Measurements from ENCODE around the gene KRT3.
"Not testable (repeated sequence)": the region's sequence is repeated elsewhere in the genome, so short reads cannot be mapped to it uniquely, and the experiment has no call there.

The KRT3 gene

DNA sequence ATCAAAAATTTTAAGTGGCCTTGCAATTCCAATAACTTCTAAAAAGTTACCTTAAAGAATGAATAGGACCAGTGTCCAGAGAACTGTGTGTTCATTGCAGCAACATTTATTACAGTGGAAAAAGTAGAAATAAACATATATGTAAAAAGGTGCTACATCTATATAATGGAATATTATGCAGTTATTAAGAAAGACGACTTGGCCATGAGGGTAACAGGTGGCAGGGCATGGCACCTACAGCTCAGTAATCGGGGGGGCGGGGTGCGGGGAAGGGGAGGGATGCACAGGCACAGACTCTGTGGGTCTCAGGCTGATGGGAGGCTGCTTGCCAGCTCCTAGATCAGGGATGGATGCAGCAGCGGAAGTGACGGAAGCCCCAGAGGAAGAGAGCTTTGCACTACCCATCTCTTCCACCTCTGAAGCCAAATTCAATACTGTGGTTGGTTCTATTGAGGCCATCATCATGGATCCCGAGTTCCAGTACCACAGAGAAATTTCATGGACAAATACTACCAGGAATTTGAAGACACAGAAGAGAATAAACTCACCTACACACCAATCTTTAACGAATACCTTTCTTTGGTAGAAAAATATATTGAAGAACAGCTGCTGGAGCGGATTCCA is 32.8 kb downstream of the KRT3 start:
- TF ChIP-seq, protein P1, sequence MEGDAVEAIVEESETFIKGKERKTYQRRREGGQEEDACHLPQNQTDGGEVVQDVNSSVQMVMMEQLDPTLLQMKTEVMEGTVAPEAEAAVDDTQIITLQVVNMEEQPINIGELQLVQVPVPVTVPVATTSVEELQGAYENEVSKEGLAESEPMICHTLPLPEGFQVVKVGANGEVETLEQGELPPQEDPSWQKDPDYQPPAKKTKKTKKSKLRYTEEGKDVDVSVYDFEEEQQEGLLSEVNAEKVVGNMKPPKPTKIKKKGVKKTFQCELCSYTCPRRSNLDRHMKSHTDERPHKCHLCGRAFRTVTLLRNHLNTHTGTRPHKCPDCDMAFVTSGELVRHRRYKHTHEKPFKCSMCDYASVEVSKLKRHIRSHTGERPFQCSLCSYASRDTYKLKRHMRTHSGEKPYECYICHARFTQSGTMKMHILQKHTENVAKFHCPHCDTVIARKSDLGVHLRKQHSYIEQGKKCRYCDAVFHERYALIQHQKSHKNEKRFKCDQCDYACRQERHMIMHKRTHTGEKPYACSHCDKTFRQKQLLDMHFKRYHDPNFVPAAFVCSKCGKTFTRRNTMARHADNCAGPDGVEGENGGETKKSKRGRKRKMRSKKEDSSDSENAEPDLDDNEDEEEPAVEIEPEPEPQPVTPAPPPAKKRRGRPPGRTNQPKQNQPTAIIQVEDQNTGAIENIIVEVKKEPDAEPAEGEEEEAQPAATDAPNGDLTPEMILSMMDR (IDR thresholded peaks at IDR 0.05; ENCODE audit: low read depth, low read length), result no peak
- no peak overlapping the region for H3K4me3 ChIP-seq (ENCODE audit: low read depth, low read length)

- no peak overlapping the region for H3K4me3 ChIP-seq (ENCODE audit: low read depth, low read length)
Observed at GRCh38 chr12:52761802-52762201, 34.1 kb downstream of the KRT3 start.

DNA sequence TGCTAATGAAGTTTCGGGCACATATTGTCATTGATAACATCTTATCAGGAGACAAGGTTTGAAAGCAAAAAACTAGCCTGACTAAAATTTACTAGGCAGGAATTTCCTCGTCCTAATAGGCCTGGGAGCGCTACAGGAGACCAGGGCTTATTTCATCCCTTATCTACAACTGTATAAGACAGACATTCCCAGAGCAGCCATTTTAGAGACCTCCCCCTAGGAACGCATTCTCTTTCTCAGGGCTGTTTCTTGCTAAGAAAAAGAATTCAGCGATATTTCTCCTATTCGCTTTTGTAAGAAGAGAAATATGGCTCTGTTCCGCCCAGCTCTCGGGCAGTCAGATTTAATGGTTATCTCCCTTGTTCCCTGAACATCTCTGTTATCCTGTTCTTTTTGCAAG is 34.7 kb downstream of the KRT3 start:
- H3K4me3 ChIP-seq (ENCODE audit: low read depth, low read length), result not testable (repeated sequence)

More at GRCh38 chr12:52761802-52762201, 34.1 kb downstream of the KRT3 start:
- TF ChIP-seq, protein P1 (IDR thresholded peaks at IDR 0.05; ENCODE audit: low read depth, low read length), result no peak

DNA sequence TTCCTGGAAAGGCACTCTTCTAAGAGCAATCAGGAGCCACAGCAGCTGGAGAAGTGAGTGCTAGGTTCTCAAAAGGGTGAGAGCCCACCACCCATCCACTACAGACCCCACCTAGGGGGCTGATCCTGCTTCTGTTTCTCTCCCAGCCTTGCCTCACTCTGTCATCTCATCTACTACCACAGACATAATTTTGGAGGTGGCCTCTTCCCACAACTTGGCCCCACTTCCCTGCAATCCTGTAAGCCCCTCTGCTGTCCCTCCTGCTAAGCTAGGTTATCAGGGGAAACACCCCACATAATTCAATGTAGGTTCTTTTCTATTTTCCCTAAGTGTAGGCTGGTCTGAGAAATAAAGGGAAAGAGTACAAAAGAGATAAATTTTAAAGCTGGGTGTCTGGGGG is 35.3 kb downstream of the KRT3 start:
- TF ChIP-seq, protein P1 (IDR thresholded peaks at IDR 0.05; ENCODE audit: low read depth, low read length), result no peak
- H3K4me3 ChIP-seq (ENCODE audit: low read depth, low read length), result no peak overlapping the region

GRCh38 chr12:52759695-52760094 is 36.2 kb downstream of the KRT3 start:
- no peak overlapping the region for H3K4me3 ChIP-seq (ENCODE audit: low read depth, low read length)
- TF ChIP-seq, protein P1 (IDR thresholded peaks at IDR 0.05; ENCODE audit: low read depth, low read length), result no peak

DNA sequence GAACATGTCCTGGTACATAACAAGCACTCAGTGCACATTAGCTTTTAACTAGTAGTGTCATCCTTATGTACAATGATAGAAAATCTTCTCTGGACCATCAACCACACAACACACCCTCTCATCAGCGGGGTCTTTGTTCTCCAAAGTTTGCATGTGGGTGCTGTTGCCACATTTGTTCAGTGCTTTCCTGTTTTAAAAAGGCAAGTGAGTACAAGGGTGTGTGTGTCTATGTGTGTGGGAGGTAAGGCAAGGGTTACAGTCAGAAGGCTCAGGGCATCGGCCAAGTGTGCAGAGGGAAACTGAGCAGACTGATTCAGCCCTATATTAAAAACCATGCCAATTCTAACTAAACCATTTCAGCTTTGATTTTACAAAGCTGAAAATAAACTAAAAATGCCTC is 36.7 kb downstream of the KRT3 start:
- H3K4me3 ChIP-seq (ENCODE audit: low read depth, low read length), result no peak overlapping the region
- TF ChIP-seq, protein P1 (IDR thresholded peaks at IDR 0.05; ENCODE audit: low read depth, low read length), result no peak

DNA sequence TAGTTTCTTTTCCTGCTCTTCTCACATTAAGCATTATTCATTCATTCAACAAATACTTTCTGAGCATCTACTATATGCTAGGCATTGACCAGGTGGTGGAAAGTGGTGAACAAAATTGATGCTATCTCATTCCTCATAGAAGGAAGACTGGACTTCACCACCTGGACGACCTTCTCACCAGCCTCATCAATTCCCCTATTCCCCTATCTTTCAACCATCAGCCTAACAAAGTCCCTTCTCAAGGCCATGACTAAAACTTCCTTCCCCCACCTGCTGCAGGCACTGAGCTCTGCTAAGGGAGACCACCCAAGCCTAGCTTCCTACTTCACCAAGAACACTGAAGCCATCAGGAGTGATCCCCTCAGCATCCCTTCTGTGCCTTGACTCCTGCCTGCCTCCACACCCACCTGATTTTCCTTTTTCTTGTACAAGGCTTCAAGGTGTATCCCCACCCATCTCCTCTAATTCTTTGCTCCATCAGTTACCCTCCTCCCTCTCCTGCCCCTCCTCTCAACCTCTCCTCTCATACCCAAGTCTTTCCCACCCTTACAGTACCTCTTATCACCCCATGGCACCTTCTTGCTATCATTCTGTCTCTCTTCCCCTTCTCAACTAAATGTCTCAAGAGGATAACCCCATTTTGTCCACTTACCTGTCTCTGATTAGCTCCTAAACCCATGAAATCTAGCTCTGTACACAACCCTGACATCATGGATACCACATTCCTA is 38.3 kb downstream of the KRT3 start:
- TF ChIP-seq, protein P1 (IDR thresholded peaks at IDR 0.05; ENCODE audit: low read depth, low read length), result no peak
- H3K4me3 ChIP-seq (ENCODE audit: low read depth, low read length), result no peak overlapping the region

All from WI38 (cell line).